ENCODE measurements around the gene DCLRE1B. TPM values are rescaled to one million over a fixed set of nuclear protein-coding genes. Genes with fewer than 3 reads are reported as not detected.

The DCLRE1B gene
- total and polyA plus RNA-seq, 9 of the 15 experiments (the other 6 are each of a cell fraction or from before 2014, with no cell fraction given) = 10.6 to 28.8 (median 17.2) TPM

- intact Hi-C loops (cut with micrococcal nuclease) = no loop called here
- H3K9me1 ChIP-seq (ENCODE audit: control insufficient read depth, insufficient read depth, low read length) = no peaks in the 10 kb centered on the region
- CTCF ChIA-PET (ENCODE audit: low intra/inter-chr PET ratio) = no interaction called here
- no peak overlapping the region for H2AFZ ChIP-seq (ENCODE audit: low read depth, low read length)
- no peak overlapping the region for H3K4me2 ChIP-seq (ENCODE audit: insufficient read depth, low read length)
- no peaks in the 10 kb centered on the region; the same call in 2 of the 3 replicates for H3K79me2 ChIP-seq (ENCODE audit: control insufficient read depth, insufficient read depth, low read length)
- 100% methylated on average over 1 of the region's 1 CpG for WGBS (ENCODE audit: insufficient coverage, low coverage, missing lambda C conversion rate)
- H3K9me3 ChIP-seq (replicated peaks; ENCODE audit: control insufficient read depth, insufficient read depth, low read depth, low read length) = no peaks in the 10 kb centered on the region
- in situ Hi-C loops (cut with MboI) = no loop called here
- H3K27me3 ChIP-seq (ENCODE audit: control insufficient read depth in 2 of 2, insufficient read depth in 2 of 2, low read length in 2 of 2) = no peaks in the 10 kb centered on the region
- ATAC-seq = no peak
- H3K36me3 ChIP-seq (ENCODE audit: control insufficient read depth, insufficient read depth, low read length) = peaks cover 90% of the 10 kb centered on the region
- BruUV-seq (replicated peaks) = no TSS peak
- H3K27ac ChIP-seq (ENCODE audit: extremely low read depth, low read depth, low read length) = no peak overlapping the region
- no peaks in the 10 kb centered on the region for H4K20me1 ChIP-seq (replicated peaks; ENCODE audit: control insufficient read depth, insufficient read depth, low read length)
- no peaks in the 10 kb centered on the region for H3K4me1 ChIP-seq (replicated peaks in 1 of 2; ENCODE audit: control insufficient read depth in 2 of 2, insufficient read depth in 2 of 2, low read length in 2 of 2)
- TF ChIP-seq RAD51 (IDR thresholded peaks at IDR 0.05; ENCODE audit: borderline replicate concordance, low read depth) = no peak
- TF ChIP-seq ZNF146 (CRISPR knock-in tag; IDR thresholded peaks at IDR 0.05; ENCODE audit: unreplicated experiment) = no peak
- no peak for TF ChIP-seq SNAPC5 (CRISPR knock-in tag; IDR thresholded peaks at IDR 0.05)
- no peak for TF ChIP-seq HNRNPK (IDR thresholded peaks at IDR 0.05; ENCODE audit: low read depth, low read length, poor library complexity, severe bottlenecking)
- no peak for TF ChIP-seq PRMT5 (CRISPR knock-in tag; IDR thresholded peaks at IDR 0.05)
- no peak for TF ChIP-seq VEZF1 (CRISPR knock-in tag; IDR thresholded peaks at IDR 0.05)
- no peak for TF ChIP-seq ATF1 (CRISPR knock-in tag; IDR thresholded peaks at IDR 0.05)
- TF ChIP-seq ATF1 (tag; IDR thresholded peaks at IDR 0.05) = no peak
- no peak for TF ChIP-seq ZC3H11A (IDR thresholded peaks at IDR 0.05; ENCODE audit: low read depth, low read length)
- no peak for TF ChIP-seq HDAC8 (tag; IDR thresholded peaks at IDR 0.05)
- no peak for TF ChIP-seq ZNF133 (CRISPR knock-in tag; IDR thresholded peaks at IDR 0.05)
- TF ChIP-seq ZNF280B (CRISPR knock-in tag; IDR thresholded peaks at IDR 0.05) = no peak
- TF ChIP-seq DMBX1 (CRISPR knock-in tag; IDR thresholded peaks at IDR 0.05; ENCODE audit: borderline replicate concordance) = no peak
- TF ChIP-seq ZNF395 (CRISPR knock-in tag; IDR thresholded peaks at IDR 0.05) = no peak
- no peak for TF ChIP-seq PHF8 (IDR thresholded peaks at IDR 0.05; ENCODE audit: borderline replicate concordance, low read length)
- no peak for TF ChIP-seq HMGXB4 (CRISPR knock-in tag; IDR thresholded peaks at IDR 0.05)
- no peak for TF ChIP-seq TCF7 (IDR thresholded peaks at IDR 0.05; ENCODE audit: borderline replicate concordance)
- no peak for TF ChIP-seq HOXB6 (CRISPR knock-in tag; IDR thresholded peaks at IDR 0.05; ENCODE audit: borderline replicate concordance)
- no peak for TF ChIP-seq NBN (IDR thresholded peaks at IDR 0.05; ENCODE audit: low read depth)
- H3K4me3 ChIP-seq = no peak overlapping the region
- FAIRE-seq = no peak
- H3K9ac ChIP-seq (ENCODE audit: insufficient read depth in 1 of 2, low read depth in 2 of 2, low read length in 2 of 2) = no peak overlapping the region
- DNase-seq (ENCODE audit: extremely low read depth in 1 of 4, low spot score in 3 of 4) = no peak
- POLR2A ChIA-PET = interaction anchor here (0.7 kb wide), 1 partner anchor 19 kb away, joined by 3 read pairs; no protein-coding TSS in a partner anchor
These were observed 53.6 kb downstream of the DCLRE1B start for GRCh38 chr1:113958691-113959090.

Data from K562 (cell line).